HG03196 (cell line): ENCODE data around the gene PLD2.

Experiments used
- ATAC-seq: cut with Tn5 transposase; IDR thresholded peaks from one replicate; pipeline ENCODE4 v1.9.1; 2021; ENCODE audit not compliant: unreplicated experiment

PLD2 gene, protein sequence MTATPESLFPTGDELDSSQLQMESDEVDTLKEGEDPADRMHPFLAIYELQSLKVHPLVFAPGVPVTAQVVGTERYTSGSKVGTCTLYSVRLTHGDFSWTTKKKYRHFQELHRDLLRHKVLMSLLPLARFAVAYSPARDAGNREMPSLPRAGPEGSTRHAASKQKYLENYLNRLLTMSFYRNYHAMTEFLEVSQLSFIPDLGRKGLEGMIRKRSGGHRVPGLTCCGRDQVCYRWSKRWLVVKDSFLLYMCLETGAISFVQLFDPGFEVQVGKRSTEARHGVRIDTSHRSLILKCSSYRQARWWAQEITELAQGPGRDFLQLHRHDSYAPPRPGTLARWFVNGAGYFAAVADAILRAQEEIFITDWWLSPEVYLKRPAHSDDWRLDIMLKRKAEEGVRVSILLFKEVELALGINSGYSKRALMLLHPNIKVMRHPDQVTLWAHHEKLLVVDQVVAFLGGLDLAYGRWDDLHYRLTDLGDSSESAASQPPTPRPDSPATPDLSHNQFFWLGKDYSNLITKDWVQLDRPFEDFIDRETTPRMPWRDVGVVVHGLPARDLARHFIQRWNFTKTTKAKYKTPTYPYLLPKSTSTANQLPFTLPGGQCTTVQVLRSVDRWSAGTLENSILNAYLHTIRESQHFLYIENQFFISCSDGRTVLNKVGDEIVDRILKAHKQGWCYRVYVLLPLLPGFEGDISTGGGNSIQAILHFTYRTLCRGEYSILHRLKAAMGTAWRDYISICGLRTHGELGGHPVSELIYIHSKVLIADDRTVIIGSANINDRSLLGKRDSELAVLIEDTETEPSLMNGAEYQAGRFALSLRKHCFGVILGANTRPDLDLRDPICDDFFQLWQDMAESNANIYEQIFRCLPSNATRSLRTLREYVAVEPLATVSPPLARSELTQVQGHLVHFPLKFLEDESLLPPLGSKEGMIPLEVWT

DNA sequence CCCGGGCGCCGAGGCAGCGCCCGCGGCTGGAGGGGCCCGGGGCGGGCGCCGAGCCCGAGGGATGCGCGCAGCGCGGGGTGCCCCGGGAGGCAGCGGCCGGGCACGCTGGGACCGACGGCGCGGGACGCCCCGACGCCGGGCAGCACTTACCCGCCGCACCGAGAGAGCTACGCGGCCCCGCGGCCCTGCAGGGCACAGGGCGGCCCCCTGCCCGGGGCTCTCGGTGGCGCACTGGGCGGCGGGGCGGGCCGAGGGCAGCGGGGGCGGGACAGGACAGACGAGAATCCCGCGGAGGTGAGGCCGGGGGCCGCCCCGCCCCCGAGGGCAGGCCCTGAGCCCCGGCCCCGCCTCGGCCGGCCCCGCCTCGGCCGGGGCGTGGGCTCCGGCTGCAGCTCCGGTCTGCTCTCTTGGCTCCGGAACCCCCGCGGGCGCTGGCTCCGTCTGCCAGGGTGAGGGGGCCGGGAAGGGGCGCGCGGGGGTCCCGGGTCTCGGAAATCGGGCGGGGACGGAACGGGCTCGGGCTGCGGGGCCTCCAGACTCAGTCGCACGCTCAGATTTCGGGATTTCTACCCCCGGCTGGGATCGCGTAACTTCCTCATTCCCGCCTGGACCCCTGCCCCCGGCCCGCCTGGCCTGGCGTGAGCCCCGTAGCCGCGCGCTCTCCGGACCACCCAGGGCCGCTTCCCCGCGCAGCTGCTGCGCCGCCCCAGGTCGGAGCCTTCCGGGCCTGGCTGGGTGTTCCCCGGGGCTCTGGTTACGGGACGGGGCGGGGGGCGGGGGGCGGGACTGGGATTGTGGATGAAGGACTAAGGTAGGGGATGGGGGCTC is at the start of gene PLD2:
TSS of gene PLD2 (plus strand) at position 376 of the 828 bp plus-strand sequence. CDS start 621 bp downstream, outside the sequence.
- ATAC-seq = peak; percentile 89

DNA sequence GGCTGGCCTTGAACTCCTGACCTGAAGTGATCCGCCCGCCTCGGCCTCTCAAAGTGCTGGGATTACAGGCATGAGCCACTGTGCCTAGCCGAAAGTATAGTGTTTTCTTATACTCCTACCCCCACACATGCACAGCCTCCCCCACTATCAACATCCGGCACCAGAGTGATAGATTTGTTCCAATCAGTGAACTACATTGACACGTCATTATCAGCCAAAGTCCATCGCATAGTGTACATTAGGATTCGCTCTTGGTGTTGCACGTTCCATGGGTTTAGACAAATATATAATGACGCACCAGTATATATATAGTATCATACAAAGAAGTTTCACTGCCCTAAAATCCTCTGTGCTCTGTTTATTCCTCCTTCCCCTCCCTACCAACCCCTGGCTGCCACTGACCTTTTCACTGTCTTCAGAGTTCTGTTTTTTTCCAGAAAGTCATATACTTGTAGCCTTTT is 47.1 kb upstream of the PLD2 start:
- no peak for ATAC-seq

DNA sequence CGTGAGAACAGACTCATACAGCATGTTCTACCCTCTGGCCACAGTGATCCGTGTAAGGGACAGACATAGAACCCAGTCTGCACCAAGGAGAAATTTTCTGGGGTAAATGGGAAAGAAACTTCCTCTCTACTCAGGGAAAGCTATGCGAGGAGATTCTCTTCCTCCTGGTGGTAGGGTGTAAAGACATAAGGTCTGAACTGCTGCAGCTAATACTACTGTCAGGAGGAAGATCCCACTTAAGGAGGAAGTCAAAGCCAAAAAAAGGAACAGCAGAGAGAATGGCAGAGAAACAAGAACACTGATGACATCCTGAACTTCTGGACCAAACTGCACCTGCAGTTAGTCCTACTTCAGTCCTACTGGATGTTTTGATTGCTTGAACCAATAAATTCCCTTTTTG is 42.4 kb upstream of the PLD2 start:
- no peak for ATAC-seq

DNA sequence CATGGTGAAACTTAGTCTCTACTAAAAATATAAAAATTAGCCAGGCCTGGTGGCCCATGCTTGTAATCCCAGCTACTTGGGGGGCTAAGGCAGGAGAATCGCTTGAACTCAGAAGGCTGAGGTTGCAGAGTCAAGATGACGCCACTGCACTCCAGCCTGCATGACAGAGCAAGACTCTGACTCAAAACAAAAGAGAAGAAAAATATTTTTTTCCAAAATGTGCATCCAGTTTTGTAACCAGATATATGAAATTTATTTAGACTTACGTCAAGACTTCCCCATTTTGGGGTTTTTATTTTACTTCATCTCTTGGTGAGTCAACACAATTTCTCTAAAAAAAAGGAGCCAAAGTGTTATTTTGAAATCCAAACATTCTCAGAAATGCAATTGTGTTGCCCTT is 40.8 kb upstream of the PLD2 start:
- ATAC-seq = no peak

DNA sequence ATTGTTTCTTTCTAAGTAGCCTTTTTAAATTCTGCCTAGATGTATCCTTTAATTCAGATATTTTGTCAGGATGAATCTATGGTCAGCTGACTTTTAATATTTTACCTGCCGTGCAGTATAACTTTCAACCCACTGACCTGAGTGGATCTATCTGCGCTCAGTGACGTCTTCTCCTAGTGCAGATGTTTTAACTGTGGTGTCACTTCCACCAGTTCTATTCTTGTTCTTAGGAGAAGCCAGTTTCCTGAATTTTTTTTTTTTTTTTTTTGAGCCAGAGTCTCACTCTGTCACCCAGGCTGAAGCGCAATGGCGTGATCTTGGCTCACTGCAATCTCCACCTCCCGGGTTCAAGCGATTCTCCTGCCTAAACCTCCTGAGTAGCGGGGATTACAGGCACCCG is 40.2 kb upstream of the PLD2 start:
- ATAC-seq = no peak

DNA sequence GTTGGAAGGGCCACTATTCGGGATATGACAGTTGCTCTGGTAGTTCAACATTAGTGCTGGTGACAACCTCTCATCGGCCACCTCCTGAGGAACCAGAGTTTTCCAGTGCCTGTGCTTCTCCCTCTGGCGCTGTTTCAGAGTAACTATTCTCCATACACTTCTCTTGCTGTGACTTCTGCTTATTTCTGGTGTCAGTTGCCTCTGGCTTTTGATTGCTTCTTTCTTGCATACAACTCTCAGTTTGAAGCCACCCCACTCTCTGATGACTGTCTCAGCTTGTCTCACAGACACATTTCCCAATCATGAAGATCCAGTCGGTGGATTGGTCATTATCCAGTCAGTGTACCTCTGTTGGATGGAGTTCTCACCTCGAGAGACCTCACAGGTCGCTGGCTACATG is 38.7 kb upstream of the PLD2 start:
- no peak for ATAC-seq

DNA sequence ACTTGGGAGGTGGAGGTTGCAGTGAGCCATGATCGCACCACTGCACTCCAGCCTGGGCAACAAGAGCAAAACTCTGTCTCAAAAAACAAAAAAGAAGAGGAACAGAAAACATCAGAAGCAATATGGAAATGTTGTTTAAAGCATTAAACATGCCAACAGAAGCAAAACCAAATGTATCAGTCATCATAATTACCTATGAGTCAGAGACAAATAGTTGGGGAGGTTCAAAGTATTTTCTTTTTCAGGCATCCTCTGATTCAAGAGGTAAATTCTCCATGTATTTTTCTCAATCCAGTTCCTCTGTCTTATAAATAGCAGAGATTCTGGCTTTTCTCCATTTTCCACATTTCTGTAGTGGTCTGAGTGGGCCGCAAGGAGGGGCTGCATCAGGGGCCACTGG is 37.3 kb upstream of the PLD2 start:
- ATAC-seq = no peak

DNA sequence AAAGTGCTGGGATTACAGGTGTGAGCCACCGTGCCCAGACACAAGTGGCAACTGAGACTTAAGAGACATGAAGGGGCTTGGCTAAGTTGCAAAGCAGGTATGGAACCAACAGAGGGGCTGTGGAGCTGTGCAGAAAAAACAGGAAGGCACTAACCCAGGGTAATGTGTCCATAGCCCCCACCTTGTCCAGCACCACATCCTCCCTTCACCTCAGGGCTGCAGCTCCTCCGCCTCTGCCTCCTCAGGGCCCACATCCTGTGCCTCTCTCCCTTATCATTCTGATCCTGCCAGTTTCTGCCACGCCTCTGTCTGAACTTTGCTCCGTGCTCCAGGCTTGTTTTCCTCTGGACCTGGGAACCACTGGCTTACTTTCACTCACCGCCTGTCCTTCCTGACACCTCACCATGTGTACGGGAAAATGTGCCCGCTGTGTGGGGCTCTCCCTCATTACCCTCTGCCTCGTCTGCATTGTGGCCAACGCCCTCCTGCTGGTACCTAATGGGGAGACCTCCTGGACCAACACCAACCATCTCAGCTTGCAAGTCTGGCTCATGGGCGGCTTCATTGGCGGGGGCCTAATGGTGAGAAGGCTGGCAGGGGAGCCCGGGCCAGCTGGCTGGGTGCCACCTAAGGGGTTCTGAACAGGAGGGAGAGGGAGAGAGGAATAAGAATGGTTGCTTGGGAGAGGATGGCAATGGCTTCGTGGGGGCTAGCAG is 35.3 kb upstream of the PLD2 start, which contains the start of gene TM4SF5:
TSS of gene TM4SF5 (plus strand) at position 368 of the 716 bp plus-strand sequence. CDS start at position 405, 37 bp downstream.
- no peak for ATAC-seq

DNA sequence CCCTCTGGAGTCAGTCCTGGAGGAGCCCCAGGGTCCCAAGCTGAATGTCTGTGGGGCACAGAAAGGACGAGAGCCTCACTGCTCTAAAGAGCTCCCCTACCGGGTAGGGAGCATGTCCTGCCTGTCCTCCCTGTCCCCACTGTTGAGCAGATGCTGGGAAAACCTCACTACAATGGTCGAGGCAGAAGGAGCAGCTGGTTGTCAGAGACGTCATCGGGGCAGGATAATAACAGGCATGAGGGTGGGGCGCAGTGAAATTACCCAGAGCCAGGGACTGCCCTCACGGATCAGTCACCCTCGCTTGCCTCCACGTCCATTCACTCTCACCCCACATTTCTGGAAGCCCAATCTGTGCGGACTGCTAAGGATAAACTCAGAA is 34.7 kb upstream of the PLD2 start:
- ATAC-seq = no peak

DNA sequence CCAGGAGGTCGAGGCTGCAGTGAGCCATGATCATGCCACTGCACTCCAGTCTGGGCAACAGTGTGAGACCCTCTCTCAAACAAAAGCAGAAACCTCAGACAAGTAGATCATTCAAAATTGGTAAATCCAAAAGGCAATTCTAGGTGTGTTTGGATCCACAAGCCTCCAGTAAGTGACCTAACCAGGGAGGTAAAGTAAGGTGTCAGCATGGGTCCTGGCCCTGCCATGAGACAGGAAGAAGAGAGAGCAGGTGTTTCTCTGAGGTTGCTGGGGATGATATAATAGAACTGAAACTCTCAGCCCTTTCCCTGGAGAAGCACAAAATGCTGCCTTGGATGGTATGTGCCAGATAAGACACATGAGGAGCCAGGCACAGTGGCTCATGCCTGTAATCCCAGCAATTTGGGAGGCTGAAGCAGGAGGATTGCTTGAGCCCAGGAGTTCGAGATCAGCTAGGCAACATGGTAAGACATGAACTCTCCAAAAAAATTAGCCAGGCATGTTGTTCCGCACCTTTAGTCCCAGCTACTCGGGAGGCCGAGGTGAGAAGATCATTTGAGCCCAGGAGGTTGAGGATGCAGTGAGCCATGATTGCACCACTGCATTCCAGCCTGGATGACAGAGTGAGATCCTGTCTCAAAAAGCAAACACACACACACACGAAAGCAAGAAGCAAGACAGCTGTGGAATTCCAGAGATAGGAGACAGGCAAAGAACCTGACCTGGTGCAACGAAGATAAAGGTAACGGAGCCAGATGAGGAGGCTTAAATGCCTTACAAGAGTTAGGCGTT is 28.8 kb upstream of the PLD2 start:
- no peak for ATAC-seq

DNA sequence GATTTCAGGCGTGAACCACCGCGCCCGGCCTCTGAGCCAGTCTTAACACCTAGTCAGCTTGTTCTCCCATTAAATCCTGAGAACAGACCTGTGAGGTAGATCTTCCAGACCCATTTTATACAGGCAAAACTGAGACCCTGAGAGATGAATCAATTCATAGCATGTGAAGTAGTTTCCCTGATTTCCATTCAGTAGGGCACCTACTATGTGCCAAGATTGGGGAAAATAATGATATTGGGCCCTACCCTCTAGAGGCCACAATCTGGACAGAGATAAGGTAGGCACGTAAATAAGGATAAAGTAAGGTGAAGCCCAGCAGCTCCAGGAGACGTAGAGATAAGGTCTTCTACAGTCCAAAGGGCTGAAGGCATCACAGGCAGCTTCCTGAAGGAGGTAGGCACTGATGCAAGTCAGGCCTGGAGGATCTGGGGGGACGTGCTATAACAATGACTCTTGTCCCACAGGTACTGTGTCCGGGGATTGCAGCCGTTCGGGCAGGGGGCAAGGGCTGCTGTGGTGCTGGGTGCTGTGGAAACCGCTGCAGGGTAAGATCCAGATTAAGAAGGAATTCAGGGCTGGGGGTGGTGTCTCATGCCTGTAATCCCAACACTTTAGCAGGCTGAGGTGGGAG is 26.5 kb upstream of the PLD2 start:
- no peak for ATAC-seq

DNA sequence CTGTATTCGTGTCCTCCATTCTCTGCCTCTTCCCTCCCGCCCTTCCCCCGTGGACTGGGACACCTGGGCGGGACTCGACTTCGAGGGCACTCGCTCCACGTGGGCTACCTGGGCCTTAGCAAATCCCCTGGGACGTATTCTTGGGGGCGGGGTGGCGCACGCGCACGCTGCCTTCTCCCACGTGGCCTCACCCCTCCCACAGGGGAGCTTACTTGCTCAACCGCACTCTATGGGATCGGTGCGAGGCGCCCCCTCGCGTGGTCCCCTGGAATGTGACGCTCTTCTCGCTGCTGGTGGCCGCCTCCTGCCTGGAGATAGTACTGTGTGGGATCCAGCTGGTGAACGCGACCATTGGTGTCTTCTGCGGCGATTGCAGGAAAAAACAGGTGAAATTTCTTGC is 24.3 kb upstream of the PLD2 start:
- no peak for ATAC-seq

DNA sequence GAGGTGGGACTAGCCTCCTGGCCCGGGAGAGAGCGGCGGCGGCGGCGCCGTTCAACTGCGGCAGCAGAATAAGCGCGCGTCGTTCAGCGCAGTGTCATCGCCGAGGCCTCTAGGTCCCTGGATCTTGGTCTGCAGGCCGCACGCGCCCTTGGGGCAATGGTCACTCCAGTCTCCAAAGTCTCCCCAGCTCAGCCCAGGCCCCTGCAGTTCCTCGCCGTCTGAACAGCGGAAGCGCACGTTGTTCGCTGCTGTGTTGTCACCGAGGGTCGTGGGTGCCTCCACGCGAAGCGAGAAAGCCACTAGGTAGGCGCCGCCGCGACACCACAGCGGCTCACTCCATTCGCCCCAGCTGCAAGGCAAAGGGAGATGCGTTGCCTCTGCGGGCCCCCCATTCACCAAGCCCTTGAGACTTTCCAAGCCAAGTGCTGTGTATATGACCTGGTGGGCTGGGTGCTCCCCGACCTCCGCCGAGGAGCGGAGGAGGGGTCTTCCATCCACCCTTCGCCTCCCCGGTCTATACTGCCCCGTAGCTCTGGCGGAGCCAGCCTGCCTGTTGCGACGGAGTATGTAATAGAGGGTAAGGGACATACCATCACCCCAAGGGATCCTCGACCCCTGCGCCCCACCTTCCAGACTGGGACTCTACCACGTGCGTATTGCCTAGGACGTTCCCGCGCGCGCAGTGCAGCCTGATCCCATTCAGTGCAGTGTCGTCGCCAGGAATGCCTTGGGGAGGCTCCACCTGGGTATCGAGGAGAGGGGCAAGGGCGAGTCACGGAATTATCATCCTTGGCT is 21.4 kb upstream of the PLD2 start:
- no peak for ATAC-seq

DNA sequence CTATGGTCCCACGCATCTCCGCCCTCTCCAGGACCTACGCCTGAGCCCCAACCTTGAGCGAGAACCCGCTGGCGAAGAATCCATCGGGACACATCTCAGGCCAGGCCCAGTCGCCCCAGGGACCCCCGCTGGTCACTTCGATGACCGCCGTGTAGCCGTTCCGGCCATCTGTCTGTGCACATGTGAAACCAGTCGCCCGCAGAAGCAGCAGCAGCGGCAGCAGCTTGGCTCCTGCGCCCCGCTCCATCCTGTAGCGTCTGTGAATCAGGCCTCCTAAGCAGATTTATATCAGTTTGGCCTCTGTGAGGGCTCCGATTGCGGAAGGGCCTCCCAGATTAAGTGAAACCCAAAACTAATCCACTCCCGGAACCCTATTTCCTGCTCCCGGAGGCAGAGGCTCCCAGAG is 20.8 kb upstream of the PLD2 start, which contains the start of gene VMO1:
TSS of gene VMO1 (minus strand) at position 259 of the 406 bp plus-strand sequence. CDS start at position 247, 12 bp downstream.
- no peak for ATAC-seq

DNA sequence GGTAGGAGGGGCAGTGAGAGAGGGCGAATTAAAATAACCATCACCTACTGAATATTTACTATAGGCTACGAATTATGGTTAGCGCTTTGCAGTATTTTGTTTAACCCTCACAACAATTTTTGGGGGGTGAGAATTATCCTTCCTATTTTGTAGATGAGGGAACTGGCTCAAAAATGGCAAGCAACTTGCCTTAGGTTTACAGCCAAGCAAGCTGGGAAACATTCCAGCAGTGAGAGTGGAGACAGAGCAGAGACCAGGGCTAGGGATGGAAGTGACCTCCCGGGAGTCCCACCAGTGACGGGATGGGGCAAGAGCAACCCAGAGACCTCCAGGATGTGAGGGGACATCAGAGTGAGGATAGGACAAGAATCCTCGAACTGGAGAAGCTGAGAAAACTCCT is 20.4 kb upstream of the PLD2 start:
- no peak for ATAC-seq

DNA sequence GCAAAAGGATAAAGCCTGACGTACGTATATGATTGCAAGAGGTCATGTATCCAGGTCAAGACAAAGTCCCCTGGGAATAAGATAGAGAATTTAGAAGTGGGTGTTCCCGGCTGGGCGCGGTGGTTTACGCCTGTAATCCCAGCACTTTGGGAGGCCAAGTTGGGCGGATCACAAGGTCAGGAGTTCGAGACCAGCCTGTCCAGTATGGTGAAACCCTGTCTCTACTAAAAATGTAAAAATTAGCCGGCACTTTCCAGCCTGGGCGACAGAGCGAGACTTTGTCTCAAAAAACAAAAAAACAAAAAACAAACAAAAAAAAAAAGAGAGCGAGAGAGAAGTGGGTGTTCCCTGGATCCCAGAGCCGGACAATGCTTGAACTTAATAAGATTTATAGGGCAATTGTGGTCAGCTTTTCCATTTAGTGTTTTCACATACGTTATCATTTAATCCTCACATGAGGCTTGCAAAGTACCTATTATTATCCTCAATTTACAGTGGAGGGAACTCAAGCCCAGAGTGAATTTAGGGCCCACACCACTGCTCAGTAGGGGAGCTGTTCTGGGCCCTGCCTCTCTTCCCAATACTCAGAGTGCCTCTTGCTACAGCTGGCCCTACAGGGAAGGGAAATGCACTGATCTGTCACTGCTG is 18.7 kb upstream of the PLD2 start:
- no peak for ATAC-seq

DNA sequence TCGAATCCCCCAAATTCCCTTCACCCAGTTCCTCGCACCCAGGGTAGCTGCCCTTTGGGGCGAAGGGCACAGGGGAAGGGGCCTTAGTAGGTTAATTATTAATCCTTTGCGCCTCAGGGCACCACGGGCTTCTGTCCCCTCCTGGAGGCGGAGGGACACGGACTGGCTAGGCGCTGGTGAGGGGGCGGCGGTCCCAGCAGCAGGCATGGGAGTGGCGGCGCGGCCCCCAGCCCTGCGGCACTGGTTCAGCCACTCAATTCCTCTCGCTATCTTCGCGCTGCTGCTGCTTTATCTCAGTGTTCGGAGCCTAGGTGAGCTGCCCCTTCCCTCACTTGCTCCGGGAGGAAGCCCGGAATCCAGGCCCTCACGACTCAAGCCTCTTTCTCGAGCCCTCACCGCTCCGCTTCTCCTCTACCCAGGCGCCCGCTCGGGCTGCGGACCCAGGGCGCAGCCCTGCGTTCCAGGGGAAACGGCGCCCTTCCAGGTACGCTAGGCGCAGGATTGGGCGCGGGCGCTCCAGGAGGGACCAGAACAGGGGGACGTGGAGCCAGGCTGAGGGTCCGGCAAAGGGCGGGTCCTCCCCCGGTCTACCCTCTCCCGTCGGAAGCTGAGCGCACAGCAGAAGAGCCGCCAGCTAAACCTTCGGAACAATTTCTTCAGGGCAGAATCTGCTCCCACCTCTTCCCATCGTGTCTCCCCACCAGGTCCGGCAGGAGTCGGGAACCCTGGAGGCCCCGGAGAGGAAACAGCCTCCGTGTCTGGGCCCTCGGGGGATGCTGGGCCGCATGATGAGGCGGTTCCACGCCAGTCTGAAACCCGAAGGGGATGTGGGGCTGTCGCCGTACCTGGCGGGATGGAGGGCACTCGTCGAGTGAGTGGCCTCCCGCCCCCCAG is 17.9 kb upstream of the PLD2 start, which contains the start of gene GLTPD2:
TSS of gene GLTPD2 (plus strand) at position 158 of the 894 bp plus-strand sequence. CDS start at position 206, 48 bp downstream.
- no peak for ATAC-seq
